ENCODE data around the gene MMP1. TPM values are rescaled to one million over a fixed set of nuclear protein-coding genes. Genes with fewer than 3 reads are reported as not detected.
"Not testable (repeated sequence)": the region's sequence is repeated elsewhere in the genome, so short reads cannot be mapped to it uniquely, and the experiment has no call there.

The MMP1 gene
- total RNA-seq, 1 donor from 2014 or later, result 2.7 TPM

GRCh38 chr11:102753267-102753666 lies 44.7 kb downstream of the MMP1 start:
- no peak for DNase-seq (ENCODE audit: low read depth)
- TF ChIP-seq CTCF (conservative IDR thresholded peaks at IDR 0.05; ENCODE audit: low read depth, low read length), result no peak
- no peak overlapping the region for H3K4me3 ChIP-seq (ENCODE audit: low read depth, low read length)

GRCh38 chr11:102751673-102752072 lies 46.3 kb downstream of the MMP1 start:
- H3K4me3 ChIP-seq (ENCODE audit: low read depth, low read length), result no peak overlapping the region
- TF ChIP-seq CTCF (conservative IDR thresholded peaks at IDR 0.05; ENCODE audit: low read depth, low read length), result no peak
- DNase-seq (ENCODE audit: low read depth), result no peak

GRCh38 chr11:102749101-102749722 lies 48.7 kb downstream of the MMP1 start:
- no peak overlapping the region for H3K4me3 ChIP-seq (ENCODE audit: low read depth, low read length)
- no peak for DNase-seq (ENCODE audit: low read depth)
- TF ChIP-seq CTCF (conservative IDR thresholded peaks at IDR 0.05; ENCODE audit: low read depth, low read length), result no peak

GRCh38 chr11:102746746-102747578 lies 51.0 kb downstream of the MMP1 start:
- not testable (repeated sequence) for H3K4me3 ChIP-seq (ENCODE audit: low read depth, low read length); DNase-seq (ENCODE audit: low read depth)

Other genes with a start within 250 kb of the MMP1 start
- gene MMP20, start 172.8 kb downstream of the MMP1 start, total RNA-seq, result not detected in 2 replicates
- gene MMP27, start 92.4 kb downstream of the MMP1 start, total RNA-seq, result not detected in 2 replicates
- not detected in 2 replicates for gene MMP8, start 73.2 kb downstream of the MMP1 start, total RNA-seq
- gene MMP10, start 17.5 kb downstream of the MMP1 start, total RNA-seq, result 0.29 and 0.80 TPM in 2 replicates
- not detected in 2 replicates for gene MMP3, start 45.4 kb upstream of the MMP1 start, total RNA-seq
- gene MMP12, start 76.8 kb upstream of the MMP1 start, total RNA-seq, result not detected in 2 replicates
- 0.12 and 0.29 TPM in 2 replicates for gene MMP13, start 157.6 kb upstream of the MMP1 start, total RNA-seq

Measured in epithelial cell of proximal tubule (primary cell).